K562 (cell line): ENCODE data around the gene ACSL6.

Experiments used
- CTCF ChIP-seq, 3 experiments: IDR thresholded peaks in 2 of 3; conservative IDR thresholded peaks in 1 of 3; 2 replicates each; pipeline ENCODE4 v1.5.1; 2011 to 2012; ENCODE audit warnings: low read length in 3 of 3, mild to moderate bottlenecking in 3 of 3, control low read depth in 2 of 3, improper control_type of control experiment in 1 of 3, inconsistent platforms in 1 of 3, low read depth in 1 of 3, mixed read lengths in 1 of 3, moderate library complexity in 1 of 3; ENCODE audit not compliant: insufficient read depth in 2 of 3
- POLR2A ChIP-seq: fragments of 450-650 bp; conservative IDR thresholded peaks from 2 replicates; pipeline ENCODE4 v1.6.1; 2016
- TCF7 ChIP-seq: sonication (generic); IDR thresholded peaks from 2 replicates; pipeline ENCODE4 v1.6.1; 2016; ENCODE audit warnings: antibody characterized with exemption, borderline replicate concordance
- TF ChIP-seq, protein P1 (sequence below): sonication (generic); formaldehyde crosslinking; IDR thresholded peaks from 2 replicates; pipeline ENCODE4 v1.9.0; 2022; ENCODE audit warnings: mild to moderate bottlenecking, missing genetic modification reagents

DNA sequence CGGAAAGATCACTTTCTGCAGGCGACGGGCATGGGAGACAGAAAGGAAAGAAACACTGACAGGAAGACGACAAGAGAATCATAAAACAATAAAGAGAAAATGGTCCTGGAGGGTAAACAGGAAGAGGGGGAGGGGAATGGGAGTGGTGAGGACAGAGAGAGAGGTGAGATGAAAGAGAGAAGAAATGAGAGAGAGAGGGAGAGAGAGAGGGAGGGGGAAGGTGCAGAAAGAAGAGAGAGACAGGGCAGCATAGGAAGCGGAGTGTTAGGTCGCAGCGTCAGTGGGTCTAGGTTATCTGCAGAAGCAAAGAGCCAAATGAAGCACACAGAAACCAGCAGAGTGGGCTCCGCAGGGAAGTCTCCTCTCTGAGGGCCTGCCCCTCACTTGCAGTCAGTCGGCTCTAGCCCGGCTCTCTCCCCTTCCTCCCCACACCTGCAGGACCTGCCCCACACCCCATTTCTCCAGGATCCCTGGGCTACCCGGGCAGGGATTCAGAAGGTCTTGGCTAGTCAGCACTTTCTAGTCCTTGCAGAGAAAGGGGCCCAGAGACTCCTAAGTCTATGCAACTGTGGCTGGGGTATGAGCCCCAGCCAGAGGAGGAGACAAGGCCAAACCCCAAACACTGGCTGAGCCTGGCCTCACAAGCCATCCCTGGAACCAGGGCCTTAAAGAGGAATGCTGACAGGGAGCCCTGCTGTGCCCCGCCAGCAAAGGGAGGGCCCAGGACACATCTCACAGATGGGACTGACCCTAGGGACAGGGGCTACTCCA, 36.3 kb downstream of the ACSL6 start:
- TF ChIP-seq CTCF (IDR thresholded peaks at IDR 0.05 in 2 of 3, conservative IDR thresholded peaks at IDR 0.05 in 1 of 3; ENCODE audit: insufficient read depth in 2 of 3, low read depth in 1 of 3, low read length in 3 of 3), result no peak
- no peak for TF ChIP-seq TCF7
- no peak for TF ChIP-seq POLR2A
- TF ChIP-seq, protein P1, sequence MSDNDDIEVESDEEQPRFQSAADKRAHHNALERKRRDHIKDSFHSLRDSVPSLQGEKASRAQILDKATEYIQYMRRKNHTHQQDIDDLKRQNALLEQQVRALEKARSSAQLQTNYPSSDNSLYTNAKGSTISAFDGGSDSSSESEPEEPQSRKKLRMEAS (CRISPR knock-in tag), result no peak
